HG03571 (cell line): ENCODE measurements around the gene HDAC10.

Source experiments
- ATAC-seq: cut with Tn5 transposase; IDR thresholded peaks from one replicate; pipeline ENCODE4 v1.9.1; 2021; ENCODE audit not compliant: unreplicated experiment

The HDAC10 gene

GRCh38 chr22:50250555-50251476, at the start of gene HDAC10:
HDAC10 (minus strand) TSS chr22:50251265; CDS start chr22:50251032, 233 bp downstream.
- peak; percentile 37 for ATAC-seq

DNA sequence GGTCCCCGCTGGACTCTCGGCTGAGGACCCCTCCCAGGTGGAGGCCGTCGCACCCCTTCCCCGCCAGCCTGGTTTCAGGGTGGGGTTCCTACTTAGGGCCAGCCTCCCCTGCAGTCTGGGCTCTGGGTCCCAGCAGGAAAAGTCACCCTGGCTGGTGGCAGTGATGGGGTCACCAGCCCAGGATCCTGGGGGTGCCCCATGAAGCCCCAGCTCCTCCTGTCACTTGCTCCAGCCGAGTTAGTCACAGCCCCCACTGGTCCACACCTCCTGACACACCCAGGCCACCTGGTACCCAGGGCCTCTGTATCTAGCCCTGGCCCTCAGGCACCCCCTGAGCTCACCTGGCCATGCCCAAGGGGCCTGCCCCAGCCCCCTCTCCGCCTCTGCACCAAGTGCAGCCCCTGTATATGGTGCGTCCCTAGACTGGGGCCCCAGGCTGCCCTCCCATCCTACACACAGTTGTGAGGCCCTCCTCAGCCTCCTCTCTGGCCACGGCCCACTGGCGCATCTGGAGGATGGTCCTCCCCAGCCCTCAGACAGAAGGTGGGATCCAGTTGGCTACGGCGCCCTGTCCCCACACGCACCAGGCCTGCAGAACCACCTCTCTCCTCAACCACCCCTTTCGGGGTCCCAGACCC, 49.7 kb upstream of the HDAC10 start:
- ATAC-seq = no peak

- no peak for ATAC-seq
These were observed 48.9 kb upstream of the HDAC10 start for GRCh38 chr22:50299785-50300619.

GRCh38 chr22:50298937-50299784, 48.1 kb upstream of the HDAC10 start:
- no peak for ATAC-seq

DNA sequence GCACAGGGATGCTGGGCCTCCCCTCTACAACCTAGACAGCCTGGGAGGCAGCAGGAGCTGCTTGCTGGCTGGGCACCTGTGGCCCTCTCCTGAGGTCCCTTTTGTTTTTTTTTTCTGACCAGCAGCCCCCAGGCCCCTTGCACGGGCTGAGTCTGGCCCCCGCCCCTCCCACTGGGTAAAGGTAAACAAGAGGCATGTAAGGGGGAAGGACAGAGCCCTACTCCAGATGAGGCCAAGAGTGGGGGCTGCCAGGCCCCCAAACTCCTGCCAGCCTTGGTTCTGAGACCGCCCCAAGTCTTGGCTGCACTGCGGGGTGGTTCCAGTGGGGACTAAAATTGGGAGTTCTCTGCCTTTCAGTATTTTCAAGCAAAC, 47.2 kb upstream of the HDAC10 start:
- no peak for ATAC-seq

DNA sequence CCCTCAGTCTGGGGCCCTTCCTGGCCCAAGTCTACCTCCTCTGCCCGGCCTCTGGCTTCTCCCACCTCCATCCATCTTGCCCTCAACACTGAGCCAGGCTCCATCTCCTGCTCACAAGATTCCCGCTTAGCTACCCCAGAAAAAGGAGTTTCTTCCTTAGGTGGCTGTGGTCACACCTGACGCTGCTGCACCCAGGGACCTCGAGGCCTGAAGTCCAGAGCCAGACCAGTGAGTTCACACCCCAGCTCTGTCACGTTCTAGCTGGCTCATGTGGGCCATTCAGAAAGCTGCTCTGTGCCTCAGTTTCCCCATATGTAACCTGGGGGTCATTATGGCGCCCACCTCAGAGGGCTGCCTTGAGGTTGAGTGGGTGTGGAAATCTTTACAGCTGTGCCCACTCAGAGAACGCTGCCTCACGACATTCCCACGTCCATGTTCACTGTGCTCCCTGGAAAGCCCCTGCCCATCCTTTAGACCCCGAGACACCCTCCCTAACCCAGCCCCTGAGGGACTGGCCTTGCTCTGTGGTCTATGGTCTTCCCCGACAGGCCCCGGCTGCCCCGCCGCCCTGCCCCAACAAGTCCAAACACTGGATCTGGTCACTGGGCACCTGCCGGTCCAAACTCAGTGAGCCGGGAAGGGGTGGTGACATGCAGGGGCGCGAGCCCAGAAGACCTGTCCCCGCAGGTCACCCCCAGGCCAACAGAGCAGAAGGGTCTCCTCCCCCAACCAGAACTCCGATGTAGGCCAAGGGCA, 46.6 kb upstream of the HDAC10 start:
- no peak for ATAC-seq

GRCh38 chr22:50296658-50297490, 45.8 kb upstream of the HDAC10 start:
- ATAC-seq = no peak

DNA sequence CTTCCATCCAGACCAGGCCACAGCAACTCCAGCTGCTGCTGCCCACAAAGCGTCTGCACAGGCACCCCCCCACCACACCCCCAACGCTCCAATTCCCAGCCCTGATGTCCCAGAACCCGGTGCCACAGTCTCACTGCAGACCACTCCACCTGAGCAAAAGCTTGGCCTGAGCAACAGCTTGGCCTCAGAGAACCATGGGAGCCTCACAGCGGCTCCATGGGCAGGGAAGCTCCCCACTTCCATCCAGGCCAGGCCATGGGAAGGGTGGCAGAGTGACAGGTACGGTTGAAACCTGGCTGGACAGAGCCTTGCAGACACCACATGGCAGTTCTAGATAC, 43.2 kb upstream of the HDAC10 start:
- no peak for ATAC-seq

- no peak for ATAC-seq
These were observed 42.6 kb upstream of the HDAC10 start for GRCh38 chr22:50293441-50294318.

DNA sequence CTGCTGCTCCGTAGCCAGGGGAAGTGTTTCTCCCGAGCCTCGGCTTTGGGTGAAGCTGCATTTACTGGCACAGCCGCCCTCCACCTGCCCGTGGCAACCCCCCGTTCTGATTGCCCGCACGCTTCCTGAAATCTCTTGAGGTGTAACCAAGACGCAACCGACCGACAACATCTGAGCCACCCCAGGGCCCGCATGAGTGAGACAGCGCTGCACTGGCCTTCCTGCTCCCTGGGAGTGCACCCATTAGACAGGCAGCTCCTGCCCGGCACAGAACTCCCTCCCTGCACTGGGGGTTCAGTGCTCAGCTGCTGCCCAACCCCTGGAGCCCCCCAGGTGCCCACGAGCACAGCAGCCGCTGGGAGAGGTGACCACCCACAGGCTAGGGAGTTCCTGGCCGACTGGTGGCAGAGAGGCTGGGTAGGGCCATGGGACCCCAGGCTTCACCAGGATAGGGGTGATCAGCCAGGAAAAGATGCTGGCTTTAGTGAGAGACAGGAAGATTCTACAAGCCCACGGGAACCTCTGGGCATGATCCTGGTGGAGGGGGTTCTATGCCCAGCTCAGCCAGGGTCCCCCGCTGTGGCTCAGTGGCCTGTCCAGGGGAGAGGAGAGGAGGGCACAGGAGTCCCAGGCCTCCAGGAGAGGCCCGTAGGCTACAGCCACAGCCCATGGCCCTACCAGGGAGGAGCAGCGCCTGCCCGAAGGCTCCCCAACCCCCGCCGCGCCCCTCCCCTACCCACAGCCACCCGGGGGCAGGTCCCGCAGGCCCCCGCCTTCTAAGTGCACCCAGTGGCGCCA, 41.8 kb upstream of the HDAC10 start:
- no peak for ATAC-seq

- no peak for ATAC-seq
These were observed 39.0 kb upstream of the HDAC10 start for GRCh38 chr22:50289942-50290630.

DNA sequence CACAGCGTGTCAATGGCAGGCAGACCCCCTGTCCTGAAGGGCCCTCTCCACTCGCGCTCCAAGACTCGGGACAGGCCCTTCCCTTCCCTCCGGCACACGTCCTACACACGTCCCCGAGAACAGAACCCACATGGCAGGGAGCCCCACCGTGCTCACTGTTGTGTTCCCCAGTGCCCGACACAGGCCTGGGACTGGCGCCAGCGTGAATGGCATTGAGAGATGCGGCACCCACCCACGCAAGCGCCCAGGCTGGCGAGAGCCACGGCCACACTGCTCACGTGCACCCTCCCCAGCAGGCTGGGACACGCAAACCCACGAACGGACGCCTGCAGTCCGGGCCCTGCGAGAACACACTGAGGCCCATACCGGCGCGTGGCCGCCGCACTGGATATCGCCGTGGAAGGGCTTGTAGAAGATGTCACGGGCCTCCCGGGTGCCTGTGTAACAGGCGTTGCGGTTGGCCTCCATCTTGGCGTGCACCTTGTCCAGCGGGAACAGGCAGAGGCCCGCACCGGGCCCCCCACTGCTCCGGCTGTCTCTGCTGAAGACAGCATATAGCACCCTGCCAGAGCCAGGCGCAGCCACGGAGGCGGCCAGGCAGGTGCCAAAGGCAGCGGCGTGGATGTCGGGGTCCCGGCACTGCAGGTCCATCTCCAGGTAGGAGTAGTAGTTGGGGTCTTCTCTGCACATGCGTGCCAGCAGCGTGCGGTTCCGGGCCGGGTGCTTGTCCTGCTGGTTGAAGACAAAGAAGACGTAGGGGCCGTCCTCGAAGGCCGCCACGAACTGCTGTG, 38.3 kb upstream of the HDAC10 start:
- no peak for ATAC-seq

- ATAC-seq = no peak
These were observed 36.7 kb upstream of the HDAC10 start for GRCh38 chr22:50287731-50288130.

DNA sequence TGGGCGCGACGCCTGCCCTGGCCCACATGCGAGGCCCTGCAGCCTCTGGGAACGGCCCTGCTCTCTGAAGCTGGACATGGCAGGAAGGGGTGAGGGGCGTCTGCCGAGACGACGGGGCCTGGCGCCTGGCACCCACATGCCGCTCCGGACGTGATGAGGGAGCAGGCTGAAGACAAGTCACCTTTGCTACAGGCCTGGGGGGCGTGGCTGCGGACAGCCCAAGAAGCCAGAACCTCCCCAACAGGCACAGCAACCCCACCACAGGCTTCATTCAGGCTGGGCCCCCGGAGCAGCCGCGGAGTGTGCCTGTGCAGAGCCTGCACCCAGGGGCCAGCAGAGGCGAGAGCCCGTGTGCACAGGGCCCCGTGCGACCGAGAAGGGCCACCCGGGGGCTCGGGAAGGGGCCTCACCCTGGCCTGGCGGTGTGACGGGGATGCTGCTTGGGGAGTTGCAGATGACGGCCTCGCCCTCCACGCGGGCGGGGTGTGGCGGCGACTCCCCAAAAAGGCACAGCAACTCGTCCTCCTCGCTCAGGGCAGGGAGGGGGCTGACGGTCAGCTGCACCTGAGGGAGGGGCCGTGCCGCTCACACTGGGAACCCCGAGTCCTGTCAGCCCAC, 35.7 kb upstream of the HDAC10 start:
- no peak for ATAC-seq

DNA sequence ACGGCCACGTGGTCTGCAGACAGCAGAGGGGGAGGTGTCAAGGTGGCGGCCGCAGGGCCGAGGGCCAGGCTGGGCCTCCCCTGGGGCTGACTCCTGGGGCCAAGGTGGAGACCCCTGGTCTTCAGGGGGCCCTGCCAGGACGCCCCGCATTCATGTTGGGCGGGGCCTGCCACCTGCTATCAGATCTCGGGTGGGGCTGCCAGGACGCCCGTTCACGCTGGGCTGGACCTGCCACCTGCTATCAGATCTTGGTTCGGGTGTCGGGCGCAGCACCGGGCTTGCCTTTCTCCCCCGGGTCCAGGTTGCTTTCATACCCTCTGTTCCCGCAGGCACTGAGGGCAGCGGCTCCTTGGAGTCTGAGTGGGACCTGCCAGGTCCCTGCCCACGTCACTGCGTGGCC, 35.2 kb upstream of the HDAC10 start:
- ATAC-seq = no peak
